Gastroesophageal sphincter (tissue), 3 donors: ENCODE results near the gene EPSTI1.

Source experiments
- EP300 ChIP-seq: sonication (generic); formaldehyde crosslinking; IDR thresholded peaks from one replicate; pipeline ENCODE4 v1.6.1; 2017; ENCODE audit warnings: antibody characterized with exemption, mild to moderate bottlenecking
- POLR2A ChIP-seq, 2 donors: fragments of 450-650 bp; IDR thresholded peaks; one replicate each; pipeline ENCODE4 v1.6.1; 2017; ENCODE audit warnings: antibody characterized with exemption in 2 of 2, mild to moderate bottlenecking in 2 of 2, moderate library complexity in 1 of 2
- TF ChIP-seq, protein P1 (sequence below), 4 experiments: fragments of 200-600 bp in 2 of 4; fragments of 450-650 bp in 2 of 4; sonication (generic) in 1 of 4; IDR thresholded peaks; one replicate each; pipeline ENCODE4 v1.5.1; 2017 to 2019; ENCODE audit warnings: antibody characterized with exemption in 4 of 4, mild to moderate bottlenecking in 2 of 4, moderate library complexity in 2 of 4

GRCh38 chr13:42971691-42972347, 20.2 kb downstream of the EPSTI1 start:
- TF ChIP-seq, protein P1, sequence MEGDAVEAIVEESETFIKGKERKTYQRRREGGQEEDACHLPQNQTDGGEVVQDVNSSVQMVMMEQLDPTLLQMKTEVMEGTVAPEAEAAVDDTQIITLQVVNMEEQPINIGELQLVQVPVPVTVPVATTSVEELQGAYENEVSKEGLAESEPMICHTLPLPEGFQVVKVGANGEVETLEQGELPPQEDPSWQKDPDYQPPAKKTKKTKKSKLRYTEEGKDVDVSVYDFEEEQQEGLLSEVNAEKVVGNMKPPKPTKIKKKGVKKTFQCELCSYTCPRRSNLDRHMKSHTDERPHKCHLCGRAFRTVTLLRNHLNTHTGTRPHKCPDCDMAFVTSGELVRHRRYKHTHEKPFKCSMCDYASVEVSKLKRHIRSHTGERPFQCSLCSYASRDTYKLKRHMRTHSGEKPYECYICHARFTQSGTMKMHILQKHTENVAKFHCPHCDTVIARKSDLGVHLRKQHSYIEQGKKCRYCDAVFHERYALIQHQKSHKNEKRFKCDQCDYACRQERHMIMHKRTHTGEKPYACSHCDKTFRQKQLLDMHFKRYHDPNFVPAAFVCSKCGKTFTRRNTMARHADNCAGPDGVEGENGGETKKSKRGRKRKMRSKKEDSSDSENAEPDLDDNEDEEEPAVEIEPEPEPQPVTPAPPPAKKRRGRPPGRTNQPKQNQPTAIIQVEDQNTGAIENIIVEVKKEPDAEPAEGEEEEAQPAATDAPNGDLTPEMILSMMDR (IDR thresholded peaks at IDR 0.05): no peak
- TF ChIP-seq POLR2A (IDR thresholded peaks at IDR 0.05) (no peak), EP300 (no peak)
